ENCODE data around the gene CNTLN. TPM values are rescaled to one million over a fixed set of nuclear protein-coding genes. Genes with fewer than 3 reads are reported as not detected.

The CNTLN gene
- 11.3 and 13.0 TPM in 2 replicates for total RNA-seq

GRCh38 chr9:17134396-17135294, at the start of gene CNTLN:
Gene CNTLN, plus strand, starts transcription at chr9:17135040. Its CDS starts 26 bp downstream, at chr9:17135066.
- H3K4me3 ChIP-seq (ENCODE audit: low read depth, low read length) = peak within 1 kb of the TSS; percentile 90
- no peak for TF ChIP-seq CTCF (IDR thresholded peaks at IDR 0.05; ENCODE audit: insufficient read depth, low read depth, low read length)
- peak; percentile 88 for DNase-seq (ENCODE audit: low read depth)

- no peak overlapping the region for H3K4me3 ChIP-seq (ENCODE audit: low read depth, low read length)
- no peak for DNase-seq (ENCODE audit: low read depth)
- no peak for TF ChIP-seq CTCF (IDR thresholded peaks at IDR 0.05; ENCODE audit: insufficient read depth, low read depth, low read length)
Measured at GRCh38 chr9:17088566-17088965, 46.3 kb upstream of the CNTLN start.

GRCh38 chr9:17090041-17090440, 44.8 kb upstream of the CNTLN start:
- no peak for DNase-seq (ENCODE audit: low read depth)

GRCh38 chr9:17116400-17116837, 18.4 kb upstream of the CNTLN start:
- no peak overlapping the region for H3K4me3 ChIP-seq (ENCODE audit: low read depth, low read length)
- TF ChIP-seq CTCF (IDR thresholded peaks at IDR 0.05; ENCODE audit: insufficient read depth, low read depth, low read length) = peak; percentile 45
- peak; percentile 62 for DNase-seq (ENCODE audit: low read depth)

More at GRCh38 chr9:17090041-17090440, 44.8 kb upstream of the CNTLN start:
- no peak overlapping the region for H3K4me3 ChIP-seq (ENCODE audit: low read depth, low read length)
- no peak for TF ChIP-seq CTCF (IDR thresholded peaks at IDR 0.05; ENCODE audit: insufficient read depth, low read depth, low read length)

GRCh38 chr9:17117372-17117771, 17.5 kb upstream of the CNTLN start:
- TF ChIP-seq CTCF (IDR thresholded peaks at IDR 0.05; ENCODE audit: insufficient read depth, low read depth, low read length) = no peak
- no peak overlapping the region for H3K4me3 ChIP-seq (ENCODE audit: low read depth, low read length)
- no peak for DNase-seq (ENCODE audit: low read depth)

- DNase-seq (ENCODE audit: low read depth) = no peak
- TF ChIP-seq CTCF (IDR thresholded peaks at IDR 0.05; ENCODE audit: insufficient read depth, low read depth, low read length) = no peak
- no peak overlapping the region for H3K4me3 ChIP-seq (ENCODE audit: low read depth, low read length)
Measured at GRCh38 chr9:17120203-17120602, 14.6 kb upstream of the CNTLN start.
